ENCODE results near the gene FBXO38. TPM values are rescaled to one million over a fixed set of nuclear protein-coding genes. Genes with fewer than 3 reads are reported as not detected.

Gene FBXO38
- total and polyA plus RNA-seq, 12 donors, result 12.3 to 88.2 (median 41.9) TPM

- intact Hi-C loops (cut with DNase I), result no loop called here
- no peaks in the 10 kb centered on the region for H3K9me3 ChIP-seq (replicated peaks in 1 of 3)
- WGBS, 4 donors, result 71 to 81% (median 74%) methylated on average over 3 of the region's 3 CpGs
- no peak for TF ChIP-seq POLR2A (IDR thresholded peaks at IDR 0.05)
- no peak for TF ChIP-seq CTCF (IDR thresholded peaks at IDR 0.05)
- H3K27me3 ChIP-seq, result no peaks in the 10 kb centered on the region
- H3K4me1 ChIP-seq (replicated peaks in 1 of 2), result peaks cover 13 to 55% of the 10 kb centered on the region in 2 donors
- H3K36me3 ChIP-seq (replicated peaks in 1 of 2), result no peaks in the 10 kb centered on the region
- no peak overlapping the region for H3K4me3 ChIP-seq
- H3K27ac ChIP-seq, result no peak overlapping the region
- DNase-seq, result no peak
Measured at GRCh38 chr5:148387325-148387724, 3.6 kb downstream of the FBXO38 start.

GRCh38 chr5:148388696-148389095 lies 4.9 kb downstream of the FBXO38 start:
- TF ChIP-seq CTCF (IDR thresholded peaks at IDR 0.05) (no peak), POLR2A (IDR thresholded peaks at IDR 0.05) (no peak)
- WGBS, 4 donors, result 72 to 93% (median 84%) methylated on average over 1 of the region's 1 CpG

GRCh38 chr5:148390914-148391313 lies 7.2 kb downstream of the FBXO38 start:
- intact Hi-C loops (cut with DNase I), result no loop called here
- no peak for TF ChIP-seq POLR2A (IDR thresholded peaks at IDR 0.05)
- TF ChIP-seq CTCF (IDR thresholded peaks at IDR 0.05), result no peak
- H3K4me3 ChIP-seq, result no peak overlapping the region
- H3K27ac ChIP-seq, result no peak overlapping the region
- H3K27me3 ChIP-seq, result no peaks in the 10 kb centered on the region
- 79 to 85% (median 82%) methylated on average over 5 of the region's 5 CpGs for WGBS, 4 donors
- H3K36me3 ChIP-seq (replicated peaks in 1 of 2), result peaks cover 0 to 15% of the 10 kb centered on the region in 2 donors
- peaks cover 4 to 40% of the 10 kb centered on the region in 2 donors for H3K4me1 ChIP-seq (replicated peaks in 1 of 2)
- DNase-seq, result no peak
- no peaks in the 10 kb centered on the region for H3K9me3 ChIP-seq (replicated peaks in 1 of 3)

More at GRCh38 chr5:148388696-148389095, 4.9 kb downstream of the FBXO38 start:
- Histone ChIP-seq H3K4me3 (no peak overlapping the region), H3K4me1 (replicated peaks in 1 of 2) (peaks cover 13 to 53% of the 10 kb centered on the region in 2 donors), H3K27me3 (no peaks in the 10 kb centered on the region), H3K27ac (no peak overlapping the region), H3K36me3 (replicated peaks in 1 of 2) (no peaks in the 10 kb centered on the region), H3K9me3 (replicated peaks in 1 of 3) (no peaks in the 10 kb centered on the region)
- no peak for DNase-seq
- intact Hi-C loops (cut with DNase I), result no loop called here

- TF ChIP-seq POLR2A (IDR thresholded peaks at IDR 0.05) (no peak), CTCF (IDR thresholded peaks at IDR 0.05) (no peak)
- H3K27ac ChIP-seq, result no peak overlapping the region
- no peaks in the 10 kb centered on the region for H3K9me3 ChIP-seq (replicated peaks in 1 of 3)
- DNase-seq, result no peak
- no peak overlapping the region for H3K4me3 ChIP-seq
- WGBS, 4 donors, result 26 to 40% (median 35%) methylated on average over 1 of the region's 1 CpG
- no peaks in the 10 kb centered on the region for H3K27me3 ChIP-seq
- H3K36me3 ChIP-seq (replicated peaks in 1 of 2), result peaks cover 0 to 18% of the 10 kb centered on the region in 2 donors
- intact Hi-C loops (cut with DNase I), result no loop called here
- peaks cover 4 to 35% of the 10 kb centered on the region in 2 donors for H3K4me1 ChIP-seq (replicated peaks in 1 of 2)
Measured at GRCh38 chr5:148391422-148391821, 7.7 kb downstream of the FBXO38 start.

Data from adrenal gland (tissue), 12 donors.